Astrocyte of the cerebellum (primary cell): Measurements from ENCODE around the gene CBR1.

Source experiments
- DNase-seq: peaks from one replicate; pipeline ENCODE4 v3.0.0-alpha.2; 2011; ENCODE audit warnings: low read depth
- H3K4me3 ChIP-seq: 2 replicates; pipeline ENCODE4 v1.5.1; 2011; ENCODE audit warnings: mild to moderate bottlenecking, low read depth, low read length, moderate library complexity
- CTCF ChIP-seq: IDR thresholded peaks from 2 replicates; pipeline ENCODE4 v1.5.1; 2012; ENCODE audit warnings: low read length, low read depth, moderate library complexity, mild to moderate bottlenecking; ENCODE audit errors: missing control alignments
- in situ Hi-C: cut with HindIII; loops from 2 replicates; pipeline ENCODE4 v1.10.0; 2017; ENCODE audit warnings: low sequenced_read_pairs

Gene CBR1

GRCh38 chr21:36069713-36070583 lies at the start of gene CBR1:
Gene CBR1, plus strand, starts transcription at chr21:36070024. Its CDS starts 92 bp downstream, at chr21:36070116.
- TF ChIP-seq CTCF = no peak
- peak within 1 kb of the TSS; percentile 68 for H3K4me3 ChIP-seq
- peak; percentile 73 for DNase-seq
- in situ Hi-C loops = no loop called here

- in situ Hi-C loops = no loop called here
These were observed 48.5 kb upstream of the CBR1 start for GRCh38 chr21:36021251-36021837.

GRCh38 chr21:36022427-36023091 lies 47.3 kb upstream of the CBR1 start:
- in situ Hi-C loops = no loop called here
- DNase-seq = no peak
- no peak overlapping the region for H3K4me3 ChIP-seq
- TF ChIP-seq CTCF = no peak

More at GRCh38 chr21:36021251-36021837, 48.5 kb upstream of the CBR1 start:
- no peak for DNase-seq
- H3K4me3 ChIP-seq = no peak overlapping the region
- no peak for TF ChIP-seq CTCF

GRCh38 chr21:36023092-36023480 lies 46.7 kb upstream of the CBR1 start:
- in situ Hi-C loops = no loop called here
- no peak for TF ChIP-seq CTCF
- H3K4me3 ChIP-seq = no peak overlapping the region
- DNase-seq = no peak

- no peak overlapping the region for H3K4me3 ChIP-seq
- in situ Hi-C loops = no loop called here
- no peak for DNase-seq
- no peak for TF ChIP-seq CTCF
These were observed 45.0 kb upstream of the CBR1 start for GRCh38 chr21:36024782-36025181.

- no peak for TF ChIP-seq CTCF
- H3K4me3 ChIP-seq = no peak overlapping the region
- DNase-seq = no peak
- in situ Hi-C loops = no loop called here
These were observed 42.5 kb upstream of the CBR1 start for GRCh38 chr21:36027347-36027746.
